Right lobe of liver (tissue), 6 donors: ENCODE data around the gene APCDD1L. TPM values are rescaled to one million over a fixed set of nuclear protein-coding genes. Genes with fewer than 3 reads are reported as not detected.
A peak's percentile ranks its signal among the peaks of the same experiment; 100 is the strongest.

Experiments
- ATAC-seq, 4 donors: fragments of 200-7000 bp; cut with Tn5 transposase; one replicate each; pipeline ENCODE4 v1.9.1; 2020; ENCODE audit warnings: mild to moderate bottlenecking in 4 of 4, moderate library complexity in 4 of 4
- DNase-seq, 3 donors: peaks; one replicate each; pipeline ENCODE4 v3.0.0-alpha.2; 2020
- H3K27ac ChIP-seq, 3 donors: fragments of 200-600 bp; one replicate each; pipeline ENCODE4 v1.8.0; 2022
- H3K27me3 ChIP-seq, 2 donors: fragments of 200-600 bp; one replicate each; pipeline ENCODE4 v1.8.0; 2022
- H3K36me3 ChIP-seq, 4 donors: fragments of 200-600 bp; sonication (generic) in 1 of 4; one replicate each; pipeline versions ENCODE4 v1.5.1 to v1.8.0; 2017 to 2022; ENCODE audit warnings: control low read depth in 1 of 4
- H3K4me1 ChIP-seq, 4 donors: fragments of 200-600 bp; sonication (generic) in 1 of 4; one replicate each; pipeline versions ENCODE4 v1.5.1 to v1.8.0; 2017 to 2022; ENCODE audit warnings: control low read depth in 1 of 4
- H3K4me3 ChIP-seq, 3 donors: fragments of 200-600 bp; one replicate each; pipeline ENCODE4 v1.8.0; 2022
- H3K9me3 ChIP-seq, 4 donors: fragments of 200-600 bp; sonication (generic) in 1 of 4; one replicate each; pipeline versions ENCODE4 v1.5.1 to v1.8.0; 2017 to 2022; ENCODE audit warnings: control low read depth in 1 of 4
- CTCF ChIP-seq, 4 donors: fragments of 200-600 bp in 3 of 4; fragments of 450-650 bp in 1 of 4; IDR thresholded peaks; one replicate each; pipeline versions ENCODE4 v1.5.1 to v1.8.0; 2016 to 2022; ENCODE audit warnings: antibody characterized with exemption in 4 of 4, mild to moderate bottlenecking in 2 of 4
- POLR2A ChIP-seq: fragments of 450-650 bp; IDR thresholded peaks from one replicate; pipeline ENCODE4 v1.6.1; 2017; ENCODE audit warnings: antibody characterized with exemption, mild to moderate bottlenecking
- WGBS: methylation state at CpG from one replicate; pipeline ENCODE4 v1.1.6; 2018; ENCODE audit warnings: low coverage, low lambda C conversion rate; ENCODE audit not compliant: insufficient coverage; ENCODE audit errors: missing lambda C conversion rate; 5-methylcytosine and 5-hydroxymethylcytosine counted together
- intact Hi-C, 2 donors: fragments of 100-400 bp; cut with DNase I; formaldehyde crosslinking; loops; one replicate each; pipeline versions ENCODE4 v1.11.2 to v1.14.1; 2022
- total RNA-seq, 6 experiments: library from RNA; depleted of rRNA in 2 of 6; stranded (reverse); fragments of >200 nt in 2 of 6; fragmentation: NEBNext Ultra II Directional in 3 of 6; extraction: Animal tissue kit (Norgen Biotek cat#: 25700) in 3 of 6; gene quantifications; one replicate each; pipeline versions ENCODE4 v1.1.0 to v1.2.4, GENCODE V29; 2016 to 2023
- donor health status: DM: no; HTN: yes; CAD: no.
- donor health status: DM: no; HTN: no; CAD: no.
- donor health status: DM: no; HTN: no; CAD: no.
- donor health status: DM: no; HTN: yes; CAD: no.
- donor health status: DM: no; HTN: yes; CAD: no.

Gene APCDD1L
- total RNA-seq, 6 experiments from 2014 or later, result 0.04 TPM; not detected in 5

GRCh38 chr20:58467572-58468527 is 47.3 kb downstream of the APCDD1L start:
- Histone ChIP-seq H3K27me3 (no peaks in the 10 kb centered on the region), H3K4me3 (no peak overlapping the region), H3K27ac (no peak overlapping the region), H3K4me1 (no peaks in the 10 kb centered on the region), H3K36me3 (no peaks in the 10 kb centered on the region), H3K9me3 (no peaks in the 10 kb centered on the region)
- 77% methylated on average over 13 of the region's 28 CpGs for WGBS
- peak in 1 of 4 donors; percentile 7 for ATAC-seq
- no peak for TF ChIP-seq POLR2A
- TF ChIP-seq CTCF (IDR thresholded peaks at IDR 0.05), result no peak
- no peak for DNase-seq
- intact Hi-C loops, result no loop called here

GRCh38 chr20:58466729-58467571 is 48.2 kb downstream of the APCDD1L start:
- Histone ChIP-seq H3K4me3 (no peak overlapping the region), H3K4me1 (no peaks in the 10 kb centered on the region), H3K9me3 (no peaks in the 10 kb centered on the region), H3K27ac (no peak overlapping the region), H3K27me3 (no peaks in the 10 kb centered on the region), H3K36me3 (no peaks in the 10 kb centered on the region)
- WGBS, result 83% methylated on average over 10 of the region's 68 CpGs
- no peak for DNase-seq
- intact Hi-C loops, result no loop called here
- TF ChIP-seq POLR2A (no peak), CTCF (IDR thresholded peaks at IDR 0.05) (no peak)
- ATAC-seq, result peak in 1 of 4 donors; percentile 9

- H3K36me3 ChIP-seq, result no peaks in the 10 kb centered on the region
- no peak for TF ChIP-seq CTCF (IDR thresholded peaks at IDR 0.05)
- H3K27me3 ChIP-seq, result no peaks in the 10 kb centered on the region
- ATAC-seq (no peak), DNase-seq (no peak)
- no peaks in the 10 kb centered on the region for H3K4me1 ChIP-seq
- intact Hi-C loops, result no loop called here
- no peaks in the 10 kb centered on the region for H3K9me3 ChIP-seq
- WGBS, result 85% methylated on average over 22 of the region's 27 CpGs
- H3K27ac ChIP-seq, result no peak overlapping the region
- H3K4me3 ChIP-seq, result no peak overlapping the region
These were observed 49.0 kb downstream of the APCDD1L start for GRCh38 chr20:58466095-58466708.

- H3K4me3 ChIP-seq, result no peak overlapping the region
- H3K27me3 ChIP-seq, result no peaks in the 10 kb centered on the region
- WGBS, result 44% methylated on average over 4 of the region's 8 CpGs
- no peaks in the 10 kb centered on the region for H3K9me3 ChIP-seq
- TF ChIP-seq POLR2A (no peak), CTCF (IDR thresholded peaks at IDR 0.05) (no peak)
- DNase-seq, result no peak
- intact Hi-C loops, result no loop called here
- H3K36me3 ChIP-seq, result no peaks in the 10 kb centered on the region
- no peak overlapping the region for H3K27ac ChIP-seq
- ATAC-seq, result no peak
- no peaks in the 10 kb centered on the region for H3K4me1 ChIP-seq
These were observed 50.4 kb downstream of the APCDD1L start for GRCh38 chr20:58464838-58465237.
